ENCODE measurements around the gene KIRREL3. TPM values are rescaled to one million over a fixed set of nuclear protein-coding genes. Genes with fewer than 3 reads are reported as not detected.

Gene KIRREL3
- total RNA-seq, 3 donors from 2014 or later = not detected

GRCh38 chr11:126464796-126465195, 535.8 kb downstream of the KIRREL3 start:
- no peaks in the 10 kb centered on the region for H3K9me3 Mint-ChIP-seq
- H3K4me1 Mint-ChIP-seq (ENCODE audit: low read depth) = peaks cover 19% of the 10 kb centered on the region
- H3K4me3 Mint-ChIP-seq = no peak overlapping the region
- no peak for DNase-seq
- no peak for ATAC-seq
- H3K27me3 Mint-ChIP-seq (ENCODE audit: low read depth) = no peaks in the 10 kb centered on the region
- H3K36me3 Mint-ChIP-seq (ENCODE audit: insufficient read depth) = no peaks in the 10 kb centered on the region

DNA sequence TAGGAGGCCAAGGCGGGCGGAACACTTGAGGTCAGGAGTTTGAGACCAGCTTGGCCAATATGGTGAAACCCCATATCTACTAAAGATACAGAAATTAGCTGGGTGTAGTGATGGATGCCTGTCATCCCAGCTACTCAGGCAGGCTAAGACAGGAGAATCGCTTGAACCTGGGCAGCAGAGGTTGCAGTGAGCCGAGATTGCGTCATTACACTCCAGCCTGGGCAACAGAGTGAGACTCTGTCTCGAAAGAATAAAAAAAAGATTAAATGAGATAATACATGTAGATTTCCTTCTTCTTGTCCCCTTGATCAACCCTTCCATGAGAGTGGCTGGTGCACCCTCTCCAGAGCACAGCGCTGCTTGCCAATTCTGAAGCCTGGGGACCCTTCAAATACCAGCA, 538.1 kb downstream of the KIRREL3 start:
- Mint-ChIP-seq H3K4me3 (no peak overlapping the region), H3K27me3 (ENCODE audit: low read depth) (no peaks in the 10 kb centered on the region), H3K9me3 (no peaks in the 10 kb centered on the region), H3K4me1 (ENCODE audit: low read depth) (peaks cover 19% of the 10 kb centered on the region), H3K36me3 (ENCODE audit: insufficient read depth) (no peaks in the 10 kb centered on the region)
- no peak for ATAC-seq
- no peak for DNase-seq

DNA sequence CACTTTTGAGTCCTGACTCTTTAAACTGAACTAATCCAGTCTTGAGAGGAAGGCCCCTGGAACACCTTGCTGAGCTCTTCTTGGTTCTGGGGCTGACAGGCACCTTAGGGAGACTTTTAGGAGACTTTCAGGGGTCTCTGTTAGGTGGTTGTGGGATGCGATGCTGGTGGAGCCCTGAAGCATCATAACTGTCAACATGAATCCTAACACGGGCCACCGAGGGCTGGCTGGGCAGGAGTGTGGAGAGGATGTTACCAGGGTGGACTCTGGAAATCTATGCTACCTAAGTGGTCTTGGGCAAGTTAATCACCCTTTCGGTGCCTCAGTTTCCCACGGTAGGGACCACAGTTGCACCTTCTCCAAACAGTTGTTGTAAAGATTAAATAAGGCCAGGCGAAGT, 538.6 kb downstream of the KIRREL3 start:
- H3K9me3 Mint-ChIP-seq = no peaks in the 10 kb centered on the region
- no peak for DNase-seq
- H3K36me3 Mint-ChIP-seq (ENCODE audit: insufficient read depth) = no peaks in the 10 kb centered on the region
- peaks cover 19% of the 10 kb centered on the region for H3K4me1 Mint-ChIP-seq (ENCODE audit: low read depth)
- ATAC-seq = no peak
- no peaks in the 10 kb centered on the region for H3K27me3 Mint-ChIP-seq (ENCODE audit: low read depth)
- no peak overlapping the region for H3K4me3 Mint-ChIP-seq

- H3K9me3 Mint-ChIP-seq = no peaks in the 10 kb centered on the region
- ATAC-seq = no peak
- no peak for DNase-seq
- no peak overlapping the region for H3K4me3 Mint-ChIP-seq
- H3K36me3 Mint-ChIP-seq (ENCODE audit: insufficient read depth) = no peaks in the 10 kb centered on the region
- H3K27me3 Mint-ChIP-seq (ENCODE audit: low read depth) = no peaks in the 10 kb centered on the region
- H3K4me1 Mint-ChIP-seq (ENCODE audit: low read depth) = peaks cover 12% of the 10 kb centered on the region
These were observed 539.5 kb downstream of the KIRREL3 start for GRCh38 chr11:126461096-126461440.

DNA sequence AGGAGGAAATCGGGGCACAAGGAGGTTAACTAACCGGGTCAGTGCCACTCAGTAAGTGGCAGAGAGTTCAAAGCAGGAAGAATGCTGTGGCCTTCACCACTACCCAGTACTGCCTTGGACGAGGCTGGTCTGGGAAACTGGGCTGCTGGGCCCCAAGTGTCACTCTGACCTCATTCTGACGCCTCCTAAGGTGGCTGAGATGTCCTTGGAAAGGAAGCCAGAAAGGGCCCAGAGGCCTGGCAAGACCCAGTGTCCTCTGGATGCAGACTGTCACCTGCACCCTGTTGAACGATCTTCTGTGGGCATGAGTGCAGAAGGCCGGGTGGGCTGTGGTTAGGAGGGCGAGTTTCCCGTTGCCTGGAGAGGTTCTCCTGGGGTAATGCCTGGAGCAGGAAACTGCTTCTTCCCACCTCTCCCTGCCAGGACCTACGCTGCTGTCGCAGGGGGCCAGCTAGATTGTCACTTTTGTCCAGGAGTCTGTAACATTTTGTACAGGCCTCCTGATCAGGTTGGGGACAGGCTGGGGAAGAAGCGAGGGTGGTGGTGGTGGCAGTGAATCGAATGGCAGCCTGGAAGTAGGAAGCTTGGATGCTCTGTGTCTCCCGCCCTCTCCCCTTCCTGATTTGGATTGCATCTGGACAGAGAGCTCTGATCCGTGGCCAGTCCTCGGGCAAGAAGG, 540.0 kb downstream of the KIRREL3 start:
- Mint-ChIP-seq H3K27me3 (ENCODE audit: low read depth) (no peaks in the 10 kb centered on the region), H3K36me3 (ENCODE audit: insufficient read depth) (no peaks in the 10 kb centered on the region), H3K9me3 (no peaks in the 10 kb centered on the region), H3K4me1 (ENCODE audit: low read depth) (peaks cover 6% of the 10 kb centered on the region), H3K4me3 (no peak overlapping the region)
- ATAC-seq (no peak), DNase-seq (no peak)

DNA sequence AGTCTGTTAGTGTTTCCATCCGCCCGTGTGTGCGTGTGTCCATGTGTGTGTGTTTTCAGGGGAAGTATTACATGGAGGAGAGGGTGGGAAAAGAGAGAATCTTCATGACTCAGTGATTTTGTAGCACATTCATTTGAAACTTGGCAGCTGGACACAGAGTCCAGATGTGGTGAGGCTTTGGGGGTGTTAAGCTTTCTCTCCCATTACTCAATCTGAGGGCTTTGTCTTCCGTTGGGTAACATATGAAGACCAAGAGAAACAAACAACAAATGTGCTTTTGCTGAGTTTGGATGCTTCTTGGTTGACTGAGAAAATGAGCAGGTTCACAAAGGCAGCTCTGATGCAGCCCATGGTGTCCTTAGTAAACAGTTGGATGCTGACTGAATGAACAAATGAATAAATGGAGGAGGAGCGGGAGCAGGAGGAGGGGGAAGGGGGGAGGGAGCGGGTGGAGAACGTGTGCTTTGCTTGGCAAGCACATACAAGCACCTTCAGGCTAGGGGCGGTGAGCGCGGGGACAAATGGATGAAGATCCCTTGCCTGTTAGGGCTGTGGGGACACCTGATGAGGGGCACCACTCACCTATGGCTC, 540.8 kb downstream of the KIRREL3 start:
- Mint-ChIP-seq H3K36me3 (ENCODE audit: insufficient read depth) (no peaks in the 10 kb centered on the region), H3K27me3 (ENCODE audit: low read depth) (peaks cover 3% of the 10 kb centered on the region), H3K4me1 (ENCODE audit: low read depth) (no peaks in the 10 kb centered on the region), H3K4me3 (no peak overlapping the region), H3K9me3 (no peaks in the 10 kb centered on the region)
- ATAC-seq = no peak
- no peak for DNase-seq

- H3K9me3 Mint-ChIP-seq = no peaks in the 10 kb centered on the region
- ATAC-seq (no peak), DNase-seq (no peak)
- H3K27me3 Mint-ChIP-seq (ENCODE audit: low read depth) = peaks cover 3% of the 10 kb centered on the region
- no peaks in the 10 kb centered on the region for H3K36me3 Mint-ChIP-seq (ENCODE audit: insufficient read depth)
- no peaks in the 10 kb centered on the region for H3K4me1 Mint-ChIP-seq (ENCODE audit: low read depth)
- no peak overlapping the region for H3K4me3 Mint-ChIP-seq
These were observed 542.8 kb downstream of the KIRREL3 start for GRCh38 chr11:126457817-126458216.

DNA sequence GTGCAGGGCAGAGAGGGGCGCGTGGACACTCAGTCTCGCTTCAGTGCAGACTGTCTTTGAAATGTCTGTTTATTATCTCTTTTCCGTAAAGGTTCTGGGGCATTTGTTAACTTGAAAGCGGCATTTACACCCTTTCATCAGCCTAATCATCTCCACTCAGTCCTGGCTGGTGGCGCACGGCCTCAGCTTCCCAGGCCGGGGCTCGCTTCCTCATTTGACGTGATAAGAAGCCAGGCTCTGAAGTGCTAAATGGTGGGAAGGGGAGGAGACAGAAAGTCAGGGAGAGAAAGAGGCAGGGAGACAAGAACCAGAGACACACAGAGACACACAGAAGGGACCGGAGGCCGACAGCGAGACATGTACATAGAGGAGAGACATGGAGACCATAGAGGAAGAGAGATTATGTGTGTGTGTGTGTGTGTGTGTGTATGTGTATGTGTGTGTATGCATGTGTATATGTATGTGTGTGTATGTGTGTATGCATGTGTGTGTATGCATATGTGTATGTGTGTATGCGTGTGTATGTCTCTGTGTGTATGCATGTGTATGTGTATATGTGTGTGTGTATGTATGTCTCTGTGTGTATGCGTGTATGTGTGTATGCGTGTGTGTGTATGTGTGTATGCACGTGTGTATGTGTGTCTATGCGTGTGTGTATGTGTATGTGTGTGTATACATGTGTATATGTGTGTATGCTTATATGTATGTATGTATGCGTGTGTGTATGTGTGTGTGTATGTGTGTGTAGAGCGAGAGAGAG, 543.6 kb downstream of the KIRREL3 start:
- Mint-ChIP-seq H3K4me3 (no peak overlapping the region), H3K4me1 (ENCODE audit: low read depth) (no peaks in the 10 kb centered on the region)
- no peak for DNase-seq

GRCh38 chr11:126456089-126456488, 544.5 kb downstream of the KIRREL3 start:
- H3K4me1 Mint-ChIP-seq (ENCODE audit: low read depth) = no peaks in the 10 kb centered on the region
- H3K4me3 Mint-ChIP-seq = no peak overlapping the region
- DNase-seq (no peak), ATAC-seq (no peak)
- no peaks in the 10 kb centered on the region for H3K9me3 Mint-ChIP-seq
- no peaks in the 10 kb centered on the region for H3K36me3 Mint-ChIP-seq (ENCODE audit: insufficient read depth)
- H3K27me3 Mint-ChIP-seq (ENCODE audit: low read depth) = peaks cover 3% of the 10 kb centered on the region

More for the DNA sequence above, 543.6 kb downstream of the KIRREL3 start:
- peaks cover 3% of the 10 kb centered on the region for H3K27me3 Mint-ChIP-seq (ENCODE audit: low read depth)
- H3K9me3 Mint-ChIP-seq = no peaks in the 10 kb centered on the region
- no peaks in the 10 kb centered on the region for H3K36me3 Mint-ChIP-seq (ENCODE audit: insufficient read depth)
- ATAC-seq = no peak

DNA sequence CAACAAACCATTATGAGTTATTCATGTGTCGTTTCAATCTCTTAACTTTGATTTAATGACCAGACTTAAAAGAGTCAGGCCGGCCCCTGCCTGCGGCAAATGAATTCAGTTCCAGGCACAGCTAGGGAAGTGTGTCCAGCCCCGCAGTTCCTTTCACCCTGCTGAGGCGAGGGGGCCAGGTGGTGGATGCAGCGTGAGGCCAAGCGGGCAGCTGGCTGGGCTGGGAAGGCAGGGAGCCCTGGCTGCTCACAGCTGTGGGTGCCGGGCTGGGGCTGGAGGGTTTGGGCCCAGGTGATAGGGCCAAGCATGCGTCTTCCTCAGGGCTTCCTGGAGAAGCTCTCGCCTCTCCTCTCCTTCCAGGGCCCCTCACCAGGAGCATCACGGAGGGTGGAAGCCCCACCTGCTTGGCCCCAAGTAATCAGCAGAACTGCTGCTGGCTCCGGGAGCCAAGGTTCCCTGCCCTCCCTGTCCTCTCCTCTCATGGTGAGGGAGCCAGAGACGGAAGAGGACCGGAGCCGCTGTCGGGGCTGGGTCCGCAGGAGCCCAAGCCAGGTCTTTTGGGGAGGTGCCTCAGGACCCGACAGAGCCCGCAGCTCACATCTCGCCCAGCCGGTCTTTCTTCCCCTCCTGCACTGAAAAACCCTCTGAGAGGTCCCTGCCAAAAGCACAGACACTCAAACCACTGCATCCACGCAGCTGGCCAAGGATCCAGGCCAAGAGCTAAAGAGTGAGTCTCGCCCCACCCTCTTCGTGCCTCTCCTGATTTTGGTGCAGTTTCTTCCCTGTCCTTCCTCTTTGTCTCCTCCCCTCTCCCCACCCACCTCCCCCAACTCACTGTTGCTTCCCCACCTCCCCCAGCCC, 548.1 kb downstream of the KIRREL3 start:
- ATAC-seq (no peak), DNase-seq (no peak)
- Mint-ChIP-seq H3K4me3 (no peak overlapping the region), H3K27me3 (ENCODE audit: low read depth) (peaks cover 3% of the 10 kb centered on the region), H3K36me3 (ENCODE audit: insufficient read depth) (no peaks in the 10 kb centered on the region), H3K4me1 (ENCODE audit: low read depth) (peaks cover 3% of the 10 kb centered on the region), H3K9me3 (peaks cover 5% of the 10 kb centered on the region)

DNA sequence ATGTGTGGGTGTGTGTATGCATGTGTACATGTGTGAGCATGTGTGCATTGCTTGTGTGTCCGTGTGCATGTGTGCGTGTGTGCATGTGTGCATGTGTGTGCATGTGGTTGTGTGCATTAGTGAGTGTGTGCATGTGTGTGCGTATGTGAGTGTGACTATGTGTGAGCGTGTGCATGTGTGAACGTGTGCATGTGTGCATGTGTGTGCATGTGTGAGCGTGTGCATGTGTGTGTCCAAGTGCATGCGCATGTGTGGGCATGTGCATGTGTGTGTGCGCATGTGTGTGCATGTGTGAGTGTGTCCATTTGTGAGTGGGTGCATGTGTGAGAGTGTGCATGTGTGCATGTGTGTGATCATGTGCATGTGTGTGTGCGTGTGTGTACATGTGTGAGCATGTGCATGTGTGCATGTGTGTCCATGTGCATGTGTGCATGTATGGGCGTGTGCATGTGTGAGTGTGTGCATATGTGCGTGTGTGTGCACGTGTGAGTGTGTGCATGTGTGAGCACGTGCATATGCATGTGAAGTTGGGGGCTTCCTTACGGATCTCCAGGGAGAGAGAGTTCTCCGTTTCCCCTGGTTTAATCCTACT, 549.3 kb downstream of the KIRREL3 start:
- Mint-ChIP-seq H3K4me3 (no peak overlapping the region), H3K9me3 (peaks cover 5% of the 10 kb centered on the region)

DNA sequence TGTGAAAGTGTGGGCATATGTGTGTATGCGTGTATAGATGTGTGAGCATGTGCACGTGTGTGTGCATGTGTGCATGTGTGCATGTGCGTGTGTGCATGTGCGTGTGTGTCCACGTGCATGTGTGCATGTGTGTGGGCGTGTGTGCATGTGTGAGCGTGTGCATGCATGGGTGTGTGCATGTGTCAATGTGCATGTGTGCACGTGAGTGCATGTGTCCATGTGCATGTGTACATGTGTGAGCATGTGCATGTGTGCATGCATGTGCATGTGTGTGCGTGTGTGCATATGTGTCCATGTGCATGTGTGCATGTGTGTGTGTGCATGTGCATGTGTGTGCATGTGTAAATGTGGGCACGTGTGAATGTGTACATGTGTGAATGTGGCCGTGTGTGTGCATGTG, 549.8 kb downstream of the KIRREL3 start:
- Mint-ChIP-seq H3K27me3 (ENCODE audit: low read depth) (peaks cover 3% of the 10 kb centered on the region), H3K36me3 (ENCODE audit: insufficient read depth) (no peaks in the 10 kb centered on the region), H3K4me1 (ENCODE audit: low read depth) (peaks cover 3% of the 10 kb centered on the region), H3K4me3 (no peak overlapping the region), H3K9me3 (peaks cover 5% of the 10 kb centered on the region)
- DNase-seq (no peak), ATAC-seq (no peak)

More for the DNA sequence above, 549.3 kb downstream of the KIRREL3 start:
- DNase-seq = no peak
- Mint-ChIP-seq H3K4me1 (ENCODE audit: low read depth) (peaks cover 3% of the 10 kb centered on the region), H3K27me3 (ENCODE audit: low read depth) (peaks cover 3% of the 10 kb centered on the region), H3K36me3 (ENCODE audit: insufficient read depth) (no peaks in the 10 kb centered on the region)
- ATAC-seq = no peak

- no peak for ATAC-seq
- no peak for DNase-seq
- Mint-ChIP-seq H3K9me3 (peaks cover 5% of the 10 kb centered on the region), H3K27me3 (ENCODE audit: low read depth) (peaks cover 4% of the 10 kb centered on the region), H3K4me1 (ENCODE audit: low read depth) (peaks cover 3% of the 10 kb centered on the region), H3K4me3 (no peak overlapping the region), H3K36me3 (ENCODE audit: insufficient read depth) (no peaks in the 10 kb centered on the region)
These were observed 550.4 kb downstream of the KIRREL3 start for GRCh38 chr11:126450198-126450597.

- ATAC-seq (no peak), DNase-seq (no peak)
- no peak overlapping the region for H3K4me3 Mint-ChIP-seq
- peaks cover 3% of the 10 kb centered on the region for H3K4me1 Mint-ChIP-seq (ENCODE audit: low read depth)
- peaks cover 5% of the 10 kb centered on the region for H3K9me3 Mint-ChIP-seq
- H3K36me3 Mint-ChIP-seq (ENCODE audit: insufficient read depth) = no peaks in the 10 kb centered on the region
- peaks cover 6% of the 10 kb centered on the region for H3K27me3 Mint-ChIP-seq (ENCODE audit: low read depth)
These were observed 554.0 kb downstream of the KIRREL3 start for GRCh38 chr11:126446581-126446980.

All from activated T-cell treated with anti-CD3 and anti-CD28 coated beads, Interleukin-2, amount 50 U/mL, for 4 hours (primary cell).